GM12878 (cell line): ENCODE data around the gene CARD19. TPM values are rescaled to one million over a fixed set of nuclear protein-coding genes. Genes with fewer than 3 reads are reported as not detected.
A peak's percentile ranks its signal among the peaks of the same experiment; 100 is the strongest.

Experiments used
- ATF7 ChIP-seq: fragments of 450-650 bp; IDR thresholded peaks from 2 replicates; pipeline ENCODE4 v1.6.1; 2016; ENCODE audit warnings: low read depth, mild to moderate bottlenecking
- CEBPB ChIP-seq, 2 experiments: fragments of 150-350 bp in 1 of 2; IDR thresholded peaks; 2 replicates each; pipeline ENCODE4 v1.6.1; 2012 to 2014; ENCODE audit warnings: low read depth in 2 of 2, low read length in 2 of 2, borderline replicate concordance in 1 of 2, inconsistent platforms in 1 of 2
- CREM ChIP-seq: IDR thresholded peaks from 2 replicates; pipeline ENCODE4 v1.6.1; 2014; ENCODE audit warnings: antibody characterized with exemption, low read depth
- EED ChIP-seq: sonication (generic); IDR thresholded peaks from 2 replicates; pipeline ENCODE4 v1.6.1; 2016; ENCODE audit warnings: antibody characterized with exemption, low read depth
- EP300 ChIP-seq, 2 experiments: fragments of 150-350 bp in 1 of 2; IDR thresholded peaks; 2 replicates each; pipeline ENCODE4 v1.6.1; 2011 to 2012; ENCODE audit warnings: low read depth in 2 of 2, low read length in 2 of 2, borderline replicate concordance in 1 of 2, improper control_type of control experiment in 1 of 2, inconsistent platforms in 1 of 2; ENCODE audit not compliant: control insufficient read depth in 1 of 2
- EZH2 ChIP-seq: IDR thresholded peaks from 2 replicates; pipeline ENCODE4 v1.6.1; 2012; ENCODE audit warnings: low read depth, mild to moderate bottlenecking, control low read depth, inconsistent platforms, low read length, borderline replicate concordance; ENCODE audit not compliant: control insufficient read depth
- IKZF2 ChIP-seq, 2 experiments: fragments of 450-650 bp; IDR thresholded peaks; 2 replicates each; pipeline ENCODE4 v1.6.1; 2017; ENCODE audit warnings: mild to moderate bottlenecking in 2 of 2, moderate library complexity in 2 of 2
- KAT2A ChIP-seq: conservative IDR thresholded peaks from 2 replicates; pipeline ENCODE4 v1.6.1; 2011; ENCODE audit warnings: low read depth, low read length; ENCODE audit not compliant: control insufficient read depth
- KDM1A ChIP-seq: fragments of 200-600 bp; sonication (generic); IDR thresholded peaks from 2 replicates; pipeline ENCODE4 v1.6.1; 2016; ENCODE audit warnings: borderline replicate concordance
- KLF5 ChIP-seq: fragments of 450-650 bp; IDR thresholded peaks from 2 replicates; pipeline ENCODE4 v1.6.1; 2014; ENCODE audit warnings: mild to moderate bottlenecking; ENCODE audit not compliant: partially characterized antibody
- NRF1 ChIP-seq: conservative IDR thresholded peaks from 2 replicates; pipeline ENCODE4 v1.6.1; 2011; ENCODE audit warnings: mild to moderate bottlenecking, low read depth, low read length, improper control_type of control experiment
- PAX5 ChIP-seq: IDR thresholded peaks from 2 replicates; pipeline ENCODE4 v1.6.1; 2011; ENCODE audit warnings: low read depth, low read length, borderline replicate concordance
- PAX8 ChIP-seq: fragments of 450-650 bp; IDR thresholded peaks from 2 replicates; pipeline ENCODE4 v1.6.1; 2017; ENCODE audit warnings: mild to moderate bottlenecking, moderate library complexity
- POLR2AphosphoS5 ChIP-seq: IDR thresholded peaks from 2 replicates; pipeline ENCODE4 v1.6.1; 2011; ENCODE audit warnings: mild to moderate bottlenecking, low read length, inconsistent platforms
- RB1 ChIP-seq: fragments of 450-650 bp; formaldehyde crosslinking; IDR thresholded peaks from 2 replicates; pipeline ENCODE4 v1.6.1; 2017; ENCODE audit warnings: mild to moderate bottlenecking, borderline replicate concordance
- RBBP5 ChIP-seq: fragments of 200-600 bp; sonication (generic); conservative IDR thresholded peaks from 2 replicates; pipeline ENCODE4 v1.6.1; 2016
- SMARCA5 ChIP-seq: fragments of 450-650 bp; IDR thresholded peaks from 2 replicates; pipeline ENCODE4 v1.6.1; 2017; ENCODE audit warnings: mild to moderate bottlenecking
- SPI1 ChIP-seq: IDR thresholded peaks from 2 replicates; pipeline ENCODE4 v1.6.1; 2011; ENCODE audit warnings: low read depth, mild to moderate bottlenecking, low read length, moderate library complexity, borderline replicate concordance; ENCODE audit not compliant: insufficient read depth
- SUPT20H ChIP-seq: IDR thresholded peaks from 2 replicates; pipeline ENCODE4 v1.6.1; 2011; ENCODE audit warnings: low read depth, mild to moderate bottlenecking, low read length, moderate library complexity, borderline replicate concordance; ENCODE audit not compliant: control insufficient read depth
- USF1 ChIP-seq: IDR thresholded peaks from 2 replicates; pipeline ENCODE4 v1.6.1; 2011; ENCODE audit warnings: borderline replicate concordance, low read depth, mild to moderate bottlenecking, moderate library complexity, mixed read lengths, low read length; ENCODE audit not compliant: insufficient read depth; ENCODE audit errors: extremely low read length
- YY1 ChIP-seq: IDR thresholded peaks from 2 replicates; pipeline ENCODE4 v1.6.1; 2011; ENCODE audit warnings: low read depth, mild to moderate bottlenecking, low read length
- ZBTB11 ChIP-seq: fragments of 450-650 bp; formaldehyde crosslinking; IDR thresholded peaks from 2 replicates; pipeline ENCODE4 v1.5.0; 2022; ENCODE audit warnings: mild to moderate bottlenecking, missing genetic modification characterization
- ZNF24 ChIP-seq: fragments of 450-650 bp; IDR thresholded peaks from 2 replicates; pipeline ENCODE4 v1.6.1; 2017; ENCODE audit warnings: antibody characterized with exemption, mild to moderate bottlenecking
- ZSCAN29 ChIP-seq: fragments of 450-650 bp; IDR thresholded peaks from 2 replicates; pipeline ENCODE4 v1.6.1; 2017; ENCODE audit warnings: mild to moderate bottlenecking, moderate library complexity
- ZZZ3 ChIP-seq: IDR thresholded peaks from 2 replicates; pipeline ENCODE4 v1.6.1; 2011; ENCODE audit warnings: low read depth; ENCODE audit not compliant: control insufficient read depth, insufficient read length
- polyA plus RNA-seq, 11 experiments: library from polyadenylated mRNA; depleted of rRNA in 4 of 11; unstranded in 6 of 11; stranded (reverse) in 5 of 11; fragments of >200 nt; fragmentation: Nextera tagmentation in 4 of 11; fragmentation: Illumina TruSeq in 1 of 11; extraction: Ambion mirVana in 4 of 11; extraction: Trizol in 1 of 11; gene quantifications; 1 replicate in 1 of 11; 2 replicates in 10 of 11; pipeline versions ENCODE4 v1.2.1 to v1.2.3, GENCODE V29; 2011 to 2016; ENCODE audit warnings: inconsistent platforms in 2 of 11, missing spikeins in 2 of 11, low read depth in 1 of 11
- total RNA-seq, 4 experiments: library from RNA; depleted of rRNA in 3 of 4; stranded (reverse); fragments of >200 nt in 3 of 4; fragmentation: Illumina TruSeq in 1 of 4; extraction: Trizol in 1 of 4; gene quantifications; 2 replicates each; pipeline versions ENCODE4 v1.2.1 to v1.2.3, GENCODE V29; 2013 to 2021
- TF ChIP-seq, protein P1 (sequence below): fragments of 450-650 bp; conservative IDR thresholded peaks from 2 replicates; pipeline ENCODE4 v1.6.1; 2017; ENCODE audit warnings: mild to moderate bottlenecking, moderate library complexity
- TF ChIP-seq, protein P2 (sequence below): IDR thresholded peaks from 2 replicates; pipeline ENCODE4 v1.6.1; 2012; ENCODE audit warnings: low read depth, low read length, improper control_type of control experiment

The CARD19 gene
- total and polyA plus RNA-seq, 10 of the 15 experiments (the other 5 are each of a cell fraction or from before 2014, with no cell fraction given): 0.61 to 41.6 (median 19.9) TPM

DNA sequence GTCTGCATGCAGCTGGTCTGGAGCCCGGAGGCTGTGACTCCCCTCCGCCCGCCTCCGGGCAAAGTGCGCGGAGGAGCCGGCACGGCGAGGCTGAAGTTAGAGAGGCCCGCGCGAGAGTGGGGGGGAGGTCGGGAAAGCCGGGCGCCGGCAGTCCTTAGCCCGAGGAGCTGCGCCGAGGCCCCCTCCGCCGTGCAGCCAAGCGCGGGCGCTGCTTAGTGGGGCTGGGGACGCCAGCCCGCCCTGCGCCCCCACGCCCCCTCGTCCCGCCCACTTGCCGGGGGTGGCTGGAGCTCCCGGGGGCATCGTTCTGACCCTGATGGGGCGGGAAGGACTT lies 37.6 kb downstream of the CARD19 start (continued):
- TF ChIP-seq, protein P1, sequence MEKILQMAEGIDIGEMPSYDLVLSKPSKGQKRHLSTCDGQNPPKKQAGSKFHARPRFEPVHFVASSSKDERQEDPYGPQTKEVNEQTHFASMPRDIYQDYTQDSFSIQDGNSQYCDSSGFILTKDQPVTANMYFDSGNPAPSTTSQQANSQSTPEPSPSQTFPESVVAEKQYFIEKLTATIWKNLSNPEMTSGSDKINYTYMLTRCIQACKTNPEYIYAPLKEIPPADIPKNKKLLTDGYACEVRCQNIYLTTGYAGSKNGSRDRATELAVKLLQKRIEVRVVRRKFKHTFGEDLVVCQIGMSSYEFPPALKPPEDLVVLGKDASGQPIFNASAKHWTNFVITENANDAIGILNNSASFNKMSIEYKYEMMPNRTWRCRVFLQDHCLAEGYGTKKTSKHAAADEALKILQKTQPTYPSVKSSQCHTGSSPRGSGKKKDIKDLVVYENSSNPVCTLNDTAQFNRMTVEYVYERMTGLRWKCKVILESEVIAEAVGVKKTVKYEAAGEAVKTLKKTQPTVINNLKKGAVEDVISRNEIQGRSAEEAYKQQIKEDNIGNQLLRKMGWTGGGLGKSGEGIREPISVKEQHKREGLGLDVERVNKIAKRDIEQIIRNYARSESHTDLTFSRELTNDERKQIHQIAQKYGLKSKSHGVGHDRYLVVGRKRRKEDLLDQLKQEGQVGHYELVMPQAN: no peak; the same call in none of the 2 replicates
- TF ChIP-seq, protein P2, sequence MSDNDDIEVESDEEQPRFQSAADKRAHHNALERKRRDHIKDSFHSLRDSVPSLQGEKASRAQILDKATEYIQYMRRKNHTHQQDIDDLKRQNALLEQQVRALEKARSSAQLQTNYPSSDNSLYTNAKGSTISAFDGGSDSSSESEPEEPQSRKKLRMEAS: no peak
- TF ChIP-seq KDM1A: no peak
- no peak for TF ChIP-seq NRF1
- no peak for TF ChIP-seq PAX5
- 0 out of 4 replicates have a peak, but pooled peaks of 1 of the 2 experiments have one; percentile 5 for TF ChIP-seq IKZF2 (IDR thresholded peaks at IDR 0.05)
- TF ChIP-seq ZBTB11: no peak
- TF ChIP-seq KLF5: no peak
- TF ChIP-seq ZZZ3: no peak
- TF ChIP-seq ZNF24: no peak
- TF ChIP-seq SMARCA5: no peak
- TF ChIP-seq RBBP5: no peak
- no peak for TF ChIP-seq EZH2
- TF ChIP-seq RB1: 0 out of 2 replicates have a peak, but pooled peaks have one; percentile 36
- peak; percentile 48; the same call in 1 of the 2 replicates for TF ChIP-seq POLR2AphosphoS5
- TF ChIP-seq USF1: no peak
- TF ChIP-seq KAT2A: no peak
- TF ChIP-seq ZSCAN29: no peak
- TF ChIP-seq SPI1: no peak
- TF ChIP-seq EP300 (IDR thresholded peaks at IDR 0.05; ENCODE audit: borderline replicate concordance in 1 of 2, control insufficient read depth in 1 of 2, low read depth in 2 of 2, low read length in 2 of 2): no peak
- TF ChIP-seq ATF7: no peak
- TF ChIP-seq PAX8: no peak
- no peak for TF ChIP-seq EED
- TF ChIP-seq CREM: no peak
- TF ChIP-seq SUPT20H: no peak
- TF ChIP-seq CEBPB (IDR thresholded peaks at IDR 0.05; ENCODE audit: borderline replicate concordance in 1 of 2, low read depth in 2 of 2, low read length in 2 of 2): 0 out of 4 replicates have a peak, but pooled peaks of 1 of the 2 experiments have one; percentile 2
- no peak for TF ChIP-seq YY1
